ENCODE data around the gene ATP2B2.
A peak's percentile ranks its signal among the peaks of the same experiment; 100 is the strongest.

ATP2B2 gene

DNA sequence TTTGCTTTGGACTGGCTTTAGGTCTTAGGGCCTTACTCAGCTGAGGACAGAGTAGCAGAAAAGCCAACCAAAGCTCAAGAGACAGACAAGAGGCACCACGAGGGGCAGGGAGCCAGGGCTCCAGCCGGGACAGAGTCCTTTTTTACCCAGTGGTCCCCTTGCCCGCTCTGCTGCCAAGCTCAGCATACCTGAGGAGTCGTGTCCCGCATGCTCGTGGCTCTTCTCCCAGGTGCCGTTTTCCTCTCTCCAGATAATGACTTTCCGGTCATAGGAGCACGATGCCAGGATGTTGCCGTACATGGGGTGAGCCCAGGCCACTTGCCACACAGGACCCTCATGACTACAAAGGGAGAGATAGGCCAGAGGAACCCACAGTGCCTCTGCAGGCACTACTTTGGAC lies 193.0 kb downstream of the ATP2B2 start:
- Mint-ChIP-seq H3K4me3 (no peak overlapping the region), H3K27ac (no peak overlapping the region), H3K36me3 (ENCODE audit: low read depth) (peaks cover 69% of the 10 kb centered on the region), H3K27me3 (ENCODE audit: low read depth) (no peaks in the 10 kb centered on the region), H3K9me3 (no peaks in the 10 kb centered on the region), H3K4me1 (no peaks in the 10 kb centered on the region)
- TF ChIP-seq, protein P1, sequence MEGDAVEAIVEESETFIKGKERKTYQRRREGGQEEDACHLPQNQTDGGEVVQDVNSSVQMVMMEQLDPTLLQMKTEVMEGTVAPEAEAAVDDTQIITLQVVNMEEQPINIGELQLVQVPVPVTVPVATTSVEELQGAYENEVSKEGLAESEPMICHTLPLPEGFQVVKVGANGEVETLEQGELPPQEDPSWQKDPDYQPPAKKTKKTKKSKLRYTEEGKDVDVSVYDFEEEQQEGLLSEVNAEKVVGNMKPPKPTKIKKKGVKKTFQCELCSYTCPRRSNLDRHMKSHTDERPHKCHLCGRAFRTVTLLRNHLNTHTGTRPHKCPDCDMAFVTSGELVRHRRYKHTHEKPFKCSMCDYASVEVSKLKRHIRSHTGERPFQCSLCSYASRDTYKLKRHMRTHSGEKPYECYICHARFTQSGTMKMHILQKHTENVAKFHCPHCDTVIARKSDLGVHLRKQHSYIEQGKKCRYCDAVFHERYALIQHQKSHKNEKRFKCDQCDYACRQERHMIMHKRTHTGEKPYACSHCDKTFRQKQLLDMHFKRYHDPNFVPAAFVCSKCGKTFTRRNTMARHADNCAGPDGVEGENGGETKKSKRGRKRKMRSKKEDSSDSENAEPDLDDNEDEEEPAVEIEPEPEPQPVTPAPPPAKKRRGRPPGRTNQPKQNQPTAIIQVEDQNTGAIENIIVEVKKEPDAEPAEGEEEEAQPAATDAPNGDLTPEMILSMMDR (IDR thresholded peaks at IDR 0.05; ENCODE audit: unreplicated experiment in 3 of 3): no peak

DNA sequence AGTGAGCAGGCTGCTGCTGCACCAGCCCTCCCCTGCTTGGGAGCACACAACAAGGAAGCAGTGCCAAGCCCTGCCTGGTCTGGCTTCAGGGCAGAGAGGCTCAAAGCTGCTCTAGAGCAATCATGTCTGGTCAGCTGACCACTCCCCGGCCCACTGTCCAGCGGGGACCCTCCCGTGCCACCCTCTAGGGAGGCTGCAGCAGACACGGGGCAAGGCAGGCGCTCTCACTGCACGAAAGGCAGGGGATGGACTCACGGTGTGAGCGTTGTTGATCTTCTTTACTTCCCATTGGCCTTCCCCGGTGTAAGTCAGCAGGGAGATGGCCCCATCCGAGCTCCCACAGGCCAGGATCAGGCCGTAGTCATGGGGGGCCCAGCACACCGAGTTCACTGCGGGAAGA lies 193.7 kb downstream of the ATP2B2 start:
- no peaks in the 10 kb centered on the region for H3K4me1 Mint-ChIP-seq
- no peak overlapping the region for H3K27ac Mint-ChIP-seq
- H3K9me3 Mint-ChIP-seq: no peaks in the 10 kb centered on the region
- H3K36me3 Mint-ChIP-seq (ENCODE audit: low read depth): peaks cover 69% of the 10 kb centered on the region
- TF ChIP-seq, protein P1 (IDR thresholded peaks at IDR 0.05; ENCODE audit: unreplicated experiment in 3 of 3): no peak
- H3K4me3 Mint-ChIP-seq: no peak overlapping the region
- no peaks in the 10 kb centered on the region for H3K27me3 Mint-ChIP-seq (ENCODE audit: low read depth)

DNA sequence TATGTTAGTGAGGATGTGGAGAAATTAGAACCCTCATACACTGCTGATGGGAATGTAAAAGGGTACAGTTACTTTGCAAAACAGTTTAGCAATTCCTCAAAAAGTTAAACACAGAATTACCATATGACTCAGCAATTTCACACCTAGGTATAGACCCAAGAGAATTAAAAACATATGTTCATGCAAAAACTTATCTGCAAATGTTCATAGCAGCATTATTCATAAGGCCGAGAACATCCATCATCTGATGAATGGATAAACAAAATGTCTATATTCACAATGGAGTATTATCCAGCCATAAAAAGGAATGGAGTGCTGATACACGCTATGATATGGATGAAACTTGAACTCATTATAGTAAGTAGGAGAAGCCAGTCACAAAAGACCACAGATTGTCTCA lies 194.8 kb downstream of the ATP2B2 start:
- TF ChIP-seq, protein P1 (IDR thresholded peaks at IDR 0.05; ENCODE audit: unreplicated experiment in 3 of 3): no peak
- H3K4me1 Mint-ChIP-seq: no peaks in the 10 kb centered on the region
- no peaks in the 10 kb centered on the region for H3K9me3 Mint-ChIP-seq
- H3K36me3 Mint-ChIP-seq (ENCODE audit: low read depth): peaks cover 79% of the 10 kb centered on the region
- no peaks in the 10 kb centered on the region for H3K27me3 Mint-ChIP-seq (ENCODE audit: low read depth)
- no peak overlapping the region for H3K4me3 Mint-ChIP-seq
- H3K27ac Mint-ChIP-seq: no peak overlapping the region

DNA sequence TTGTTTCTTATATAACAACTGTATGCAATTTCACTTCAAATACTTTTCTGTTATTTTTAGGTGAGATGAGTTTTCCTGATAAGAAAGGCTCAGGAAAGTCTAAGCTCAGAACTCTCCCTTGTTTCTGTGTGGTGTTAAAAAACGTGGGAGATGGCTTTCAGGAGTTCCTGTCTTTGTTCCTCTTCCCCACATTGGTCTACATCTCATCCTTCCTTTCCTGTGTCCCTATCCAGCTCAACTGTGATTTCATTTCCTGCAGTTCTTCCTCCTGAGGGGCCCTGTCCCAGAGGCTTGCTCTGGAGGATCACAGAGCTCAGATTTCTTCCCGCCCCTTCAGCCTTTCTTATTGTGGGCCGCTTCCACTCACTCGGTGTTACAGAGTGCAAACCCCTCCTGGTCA lies 195.7 kb downstream of the ATP2B2 start:
- no peaks in the 10 kb centered on the region for H3K4me1 Mint-ChIP-seq

DNA sequence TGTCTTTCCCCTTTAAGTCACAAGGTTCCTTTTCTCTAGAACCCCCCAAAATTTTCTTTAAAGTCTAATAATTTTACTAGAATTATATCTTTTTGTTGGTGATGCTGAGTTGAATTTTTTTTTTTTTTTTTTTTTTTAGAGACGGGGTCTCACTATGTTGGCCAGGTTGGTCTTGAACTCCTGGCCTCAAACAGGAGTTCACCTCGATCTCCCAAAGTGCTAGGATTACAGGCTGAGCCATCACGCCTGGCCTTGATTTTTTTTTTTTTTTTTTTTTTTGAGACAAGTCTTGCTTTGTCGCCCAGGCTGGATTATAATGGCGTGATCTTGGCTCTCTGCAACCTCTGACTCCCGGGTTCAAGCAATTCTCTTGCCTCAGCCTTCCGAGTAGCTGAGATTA lies 196.7 kb downstream of the ATP2B2 start:
- Mint-ChIP-seq H3K4me1 (no peaks in the 10 kb centered on the region), H3K27me3 (ENCODE audit: low read depth) (no peaks in the 10 kb centered on the region), H3K36me3 (ENCODE audit: low read depth) (peaks cover 88% of the 10 kb centered on the region), H3K4me3 (no peak overlapping the region), H3K27ac (no peak overlapping the region), H3K9me3 (no peaks in the 10 kb centered on the region)
- TF ChIP-seq, protein P1 (IDR thresholded peaks at IDR 0.05; ENCODE audit: unreplicated experiment in 3 of 3): no peak

More for the DNA sequence above, 195.7 kb downstream of the ATP2B2 start:
- TF ChIP-seq, protein P1 (IDR thresholded peaks at IDR 0.05; ENCODE audit: unreplicated experiment in 3 of 3): no peak
- Mint-ChIP-seq H3K27ac (peak overlapping the region in 1 of 3 experiments; percentile 44), H3K4me3 (no peak overlapping the region), H3K9me3 (no peaks in the 10 kb centered on the region), H3K36me3 (ENCODE audit: low read depth) (peaks cover 85% of the 10 kb centered on the region), H3K27me3 (ENCODE audit: low read depth) (no peaks in the 10 kb centered on the region)

DNA sequence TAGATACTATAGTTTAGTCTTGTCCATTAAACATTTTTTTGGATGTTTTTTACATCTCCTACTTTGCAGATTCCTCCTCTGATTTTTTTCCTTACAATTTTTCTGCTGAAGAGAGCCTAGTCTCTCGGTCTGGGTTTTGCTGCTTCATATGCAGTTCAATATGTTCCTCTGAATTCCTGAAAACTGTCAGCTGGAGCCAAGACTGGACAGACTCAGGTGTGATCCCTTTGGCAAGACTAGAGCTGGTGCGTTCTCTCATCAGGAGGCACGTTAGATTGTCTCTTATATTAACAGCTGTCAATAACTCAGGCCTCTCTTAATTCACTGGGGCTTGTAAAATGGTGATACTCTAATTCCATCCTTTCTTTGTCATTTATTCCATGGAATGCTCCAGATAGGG lies 199.2 kb downstream of the ATP2B2 start:
- no peak overlapping the region for H3K4me3 Mint-ChIP-seq
- TF ChIP-seq, protein P1 (IDR thresholded peaks at IDR 0.05; ENCODE audit: unreplicated experiment in 3 of 3): no peak
- no peak overlapping the region for H3K27ac Mint-ChIP-seq
- peaks cover 87% of the 10 kb centered on the region for H3K36me3 Mint-ChIP-seq (ENCODE audit: low read depth)
- no peaks in the 10 kb centered on the region for H3K27me3 Mint-ChIP-seq (ENCODE audit: low read depth)
- H3K9me3 Mint-ChIP-seq: no peaks in the 10 kb centered on the region
- H3K4me1 Mint-ChIP-seq: no peaks in the 10 kb centered on the region

Measured in nephron (organoid).